Hypothalamus (tissue), 51 donors: ENCODE measurements around the gene DAD1.
A peak's percentile ranks its signal among the peaks of the same experiment; 100 is the strongest.
"Not testable (repeated sequence)": the region's sequence is repeated elsewhere in the genome, so short reads cannot be mapped to it uniquely, and the experiment has no call there.

ENCODE experiments used
- DNase-seq, 51 donors: peaks; one replicate each; lab custom pipeline; 2025; lab: John Stamatoyannopoulos, UW

DAD1 gene

GRCh38 chr14:22569737-22570131 lies 19.3 kb downstream of the DAD1 start:
- DNase-seq, result no peak

- no peak for DNase-seq
Measured at GRCh38 chr14:22569106-22569736, 19.8 kb downstream of the DAD1 start.

- no peak for DNase-seq
Measured at GRCh38 chr14:22567437-22567836, 21.6 kb downstream of the DAD1 start.

- DNase-seq, result no peak
Measured at GRCh38 chr14:22566845-22567244, 22.2 kb downstream of the DAD1 start.

GRCh38 chr14:22566266-22566665 lies 22.8 kb downstream of the DAD1 start:
- not testable (repeated sequence) for DNase-seq

- no peak for DNase-seq
Measured at GRCh38 chr14:22565391-22565945, 23.6 kb downstream of the DAD1 start.

GRCh38 chr14:22564463-22564862 lies 24.6 kb downstream of the DAD1 start:
- no peak for DNase-seq

GRCh38 chr14:22563987-22564386 lies 25.0 kb downstream of the DAD1 start:
- DNase-seq, result no peak

- DNase-seq, result no peak
Measured at GRCh38 chr14:22561661-22562579, 27.1 kb downstream of the DAD1 start.

GRCh38 chr14:22561366-22561660 lies 27.7 kb downstream of the DAD1 start:
- DNase-seq, result no peak

- DNase-seq, result no peak
Measured at GRCh38 chr14:22560662-22561365, 28.2 kb downstream of the DAD1 start.

GRCh38 chr14:22559041-22559440 lies 30.0 kb downstream of the DAD1 start:
- DNase-seq, result no peak

GRCh38 chr14:22558221-22558913 lies 30.7 kb downstream of the DAD1 start:
- DNase-seq, result no peak

GRCh38 chr14:22557846-22558220 lies 31.2 kb downstream of the DAD1 start:
- DNase-seq, result no peak

GRCh38 chr14:22556990-22557623 lies 31.9 kb downstream of the DAD1 start:
- peak; percentile 18 to 85 (median 65) for DNase-seq

GRCh38 chr14:22556021-22556989 lies 32.7 kb downstream of the DAD1 start:
- DNase-seq, result no peak

- no peak for DNase-seq
Measured at GRCh38 chr14:22555384-22556011, 33.5 kb downstream of the DAD1 start.
